ENCODE measurements around the gene TRIP12.
"Not testable (repeated sequence)": the region's sequence is repeated elsewhere in the genome, so short reads cannot be mapped to it uniquely, and the experiment has no call there.

TRIP12 gene

DNA sequence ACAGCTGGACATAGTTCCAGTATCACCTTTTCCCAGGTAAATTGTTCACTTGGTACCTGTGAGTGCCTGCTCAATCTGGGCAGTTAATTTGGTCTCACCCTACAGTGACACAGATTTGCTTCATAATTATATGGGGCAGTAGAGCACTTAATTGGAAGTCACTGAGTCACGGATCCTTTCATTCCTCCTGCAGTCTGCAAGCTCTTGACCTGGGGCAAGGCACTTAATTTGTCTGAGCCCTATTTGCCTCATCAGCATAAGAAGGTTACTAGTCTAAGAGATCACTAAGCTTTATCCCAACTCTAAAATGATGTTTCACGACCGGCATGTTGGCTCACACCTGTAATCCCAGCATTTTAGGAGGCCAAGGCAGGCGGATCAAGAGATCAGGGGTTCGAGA is 9.4 kb upstream of the TRIP12 start:
- H3K4me3 Mint-ChIP-seq: no peak overlapping the region
- no peaks in the 10 kb centered on the region for H3K9me3 Mint-ChIP-seq
- no peaks in the 10 kb centered on the region for H3K27me3 Mint-ChIP-seq (ENCODE audit: low read depth)
- H3K4me1 Mint-ChIP-seq (ENCODE audit: low read depth): peaks cover 2% of the 10 kb centered on the region
- H3K36me3 Mint-ChIP-seq (ENCODE audit: low read depth): peaks cover 2% of the 10 kb centered on the region
- DNase-seq (ENCODE audit: low spot score): no peak
- no peak overlapping the region for H3K27ac Mint-ChIP-seq

DNA sequence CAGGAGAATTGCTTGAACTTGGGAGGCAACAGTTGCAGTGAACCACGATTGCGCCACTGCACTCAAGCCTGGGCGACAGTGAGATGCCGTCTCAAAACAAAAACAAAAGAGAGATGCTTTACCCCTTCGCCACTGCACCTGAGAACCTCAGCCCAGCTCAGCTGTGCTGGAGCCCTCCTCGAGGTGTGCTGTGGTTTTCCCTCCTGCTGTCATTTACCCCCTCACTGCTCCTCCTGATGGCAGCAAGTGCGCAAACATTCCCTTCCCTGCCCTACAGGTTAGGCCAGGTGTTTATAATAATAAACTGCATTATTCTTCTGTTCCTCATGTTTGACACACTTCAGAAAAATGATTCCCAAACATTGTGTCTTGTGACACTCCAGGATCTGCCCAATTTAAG is 8.8 kb upstream of the TRIP12 start:
- Mint-ChIP-seq H3K9me3 (no peaks in the 10 kb centered on the region), H3K4me1 (ENCODE audit: low read depth) (peaks cover 2% of the 10 kb centered on the region), H3K27ac (no peak overlapping the region), H3K4me3 (no peak overlapping the region), H3K36me3 (ENCODE audit: low read depth) (peaks cover 2% of the 10 kb centered on the region), H3K27me3 (ENCODE audit: low read depth) (no peaks in the 10 kb centered on the region)
- no peak for DNase-seq (ENCODE audit: low spot score)

DNA sequence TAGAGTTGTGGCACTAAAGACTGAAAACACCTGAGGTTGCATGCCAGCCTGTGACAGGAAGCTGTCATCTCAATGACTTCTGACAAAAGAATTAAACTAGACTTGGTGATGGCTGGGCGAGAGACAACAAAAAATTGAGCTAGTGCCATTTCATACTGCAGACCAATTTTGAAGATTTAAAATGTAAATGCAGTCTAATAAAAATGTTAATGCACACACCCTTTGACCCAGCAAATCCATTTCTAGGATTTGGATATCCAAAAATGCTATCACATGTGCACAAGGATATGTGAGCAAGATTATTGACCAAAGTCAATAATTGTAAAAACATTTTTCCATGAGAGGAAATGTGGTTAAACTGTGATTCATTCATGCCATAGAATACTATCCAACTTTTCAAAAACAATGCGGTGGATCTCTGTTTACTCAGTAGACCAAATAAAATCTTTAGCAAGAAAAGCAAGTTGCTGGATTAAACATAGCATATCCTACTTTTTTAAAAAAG is 6.1 kb upstream of the TRIP12 start:
- no peak overlapping the region for H3K4me3 Mint-ChIP-seq
- H3K4me1 Mint-ChIP-seq (ENCODE audit: low read depth): peaks cover 17% of the 10 kb centered on the region
- H3K9me3 Mint-ChIP-seq: no peaks in the 10 kb centered on the region
- H3K27me3 Mint-ChIP-seq (ENCODE audit: low read depth): no peaks in the 10 kb centered on the region
- H3K27ac Mint-ChIP-seq: no peak overlapping the region
- DNase-seq (ENCODE audit: low spot score): no peak
- H3K36me3 Mint-ChIP-seq (ENCODE audit: low read depth): no peaks in the 10 kb centered on the region

DNA sequence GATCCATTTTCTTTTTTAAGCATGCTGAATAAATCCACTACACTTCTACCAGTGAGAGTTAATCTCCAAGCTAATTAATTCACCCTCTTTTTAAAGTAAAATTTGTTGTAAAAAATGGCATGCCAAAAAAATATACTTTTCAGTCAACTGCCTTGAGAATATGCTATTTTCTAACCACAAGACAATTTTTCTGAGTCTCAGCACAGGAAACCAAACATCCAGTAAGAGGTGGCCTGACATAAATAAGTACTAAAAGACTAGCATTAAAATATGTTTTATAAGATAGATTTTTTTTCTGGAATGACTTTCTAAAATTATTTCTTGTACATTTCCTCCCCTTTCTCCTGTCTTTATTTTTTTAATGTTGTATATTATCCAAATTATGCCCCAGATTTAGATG is 3.4 kb upstream of the TRIP12 start:
- Mint-ChIP-seq H3K4me3 (peak overlapping the region; percentile 4), H3K4me1 (ENCODE audit: low read depth) (peaks cover 23% of the 10 kb centered on the region), H3K9me3 (no peaks in the 10 kb centered on the region), H3K27ac (no peak overlapping the region), H3K36me3 (ENCODE audit: low read depth) (peaks cover 3% of the 10 kb centered on the region), H3K27me3 (ENCODE audit: low read depth) (no peaks in the 10 kb centered on the region)
- no peak for DNase-seq (ENCODE audit: low spot score)

DNA sequence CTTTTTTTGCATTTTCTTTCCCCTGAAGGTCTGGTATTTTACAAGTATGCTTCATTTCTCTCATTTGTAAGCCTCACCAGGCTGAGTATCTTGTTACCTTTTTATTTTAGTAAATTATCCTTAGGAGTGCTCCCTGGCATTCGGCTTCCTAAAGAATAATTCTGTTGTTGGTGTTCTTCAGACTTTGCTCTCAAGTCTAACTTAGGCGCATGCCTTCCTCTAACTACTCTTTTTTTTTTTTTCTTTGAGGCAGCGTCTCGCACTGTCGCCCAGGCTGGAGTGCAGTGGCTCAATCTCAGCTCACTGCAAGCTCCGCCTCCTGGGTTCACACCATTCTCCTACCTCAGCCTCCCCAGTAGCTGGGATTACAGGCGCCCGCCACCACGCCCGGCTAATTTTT is 2.7 kb upstream of the TRIP12 start:
- H3K4me3 Mint-ChIP-seq; H3K27me3 Mint-ChIP-seq (ENCODE audit: low read depth); DNase-seq (ENCODE audit: low spot score); H3K9me3 Mint-ChIP-seq; H3K27ac Mint-ChIP-seq; H3K36me3 Mint-ChIP-seq (ENCODE audit: low read depth): not testable (repeated sequence)
- peaks cover 29% of the 10 kb centered on the region for H3K4me1 Mint-ChIP-seq (ENCODE audit: low read depth)

DNA sequence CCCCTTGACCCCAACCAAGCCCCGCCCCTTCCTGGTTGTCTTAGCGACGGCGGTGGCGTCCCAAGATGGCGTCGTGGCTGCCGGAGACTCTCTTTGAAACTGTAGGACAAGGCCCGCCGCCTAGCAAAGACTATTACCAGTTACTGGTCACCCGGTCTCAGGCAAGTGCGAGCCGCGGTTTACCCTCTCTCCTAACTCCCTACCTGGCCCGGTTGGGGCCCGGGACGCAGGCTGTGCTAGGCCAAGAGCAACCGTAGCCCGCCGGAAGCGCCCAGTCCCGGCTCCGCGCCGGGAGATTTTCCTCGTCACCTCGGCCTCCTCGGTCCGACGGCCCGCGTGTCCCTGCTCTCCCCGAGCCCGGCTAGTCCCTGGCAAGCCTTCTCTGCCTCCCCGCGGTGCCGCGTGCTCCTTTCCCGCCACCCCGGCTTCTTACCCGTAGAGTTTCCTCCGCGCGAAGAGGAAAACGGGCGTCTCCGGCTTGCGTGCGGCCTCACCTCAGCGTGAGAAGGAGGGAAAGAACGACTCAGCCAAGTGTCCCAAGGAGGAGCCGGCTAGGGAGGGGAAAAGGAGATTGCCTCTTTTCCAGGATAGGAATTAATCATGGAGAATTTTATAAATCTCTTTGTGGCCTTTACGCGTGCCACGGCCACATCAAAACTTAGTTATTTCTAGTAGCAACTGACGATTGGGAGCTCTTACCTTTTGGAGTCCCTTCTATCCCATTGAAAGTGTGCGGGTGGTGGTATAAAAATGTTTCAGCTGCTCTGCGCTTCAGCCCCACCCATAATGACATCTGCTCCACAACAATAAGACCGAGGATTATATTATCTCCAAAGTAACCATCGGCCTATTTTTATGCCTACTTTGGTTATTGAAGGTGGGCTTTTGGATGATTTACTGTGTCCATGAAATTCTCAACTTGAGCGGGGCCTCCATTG is 909 bp upstream of the TRIP12 start, which contains the start of gene FBXO36:
FBXO36 (plus strand) TSS at position 55 of the 938 bp plus-strand sequence; CDS start at position 66, 11 bp downstream.
- Mint-ChIP-seq H3K4me1 (ENCODE audit: low read depth) (peaks cover 37% of the 10 kb centered on the region), H3K4me3 (peak within 1 kb of the TSS; percentile 99)
- DNase-seq (ENCODE audit: low spot score): peak; percentile 88

DNA sequence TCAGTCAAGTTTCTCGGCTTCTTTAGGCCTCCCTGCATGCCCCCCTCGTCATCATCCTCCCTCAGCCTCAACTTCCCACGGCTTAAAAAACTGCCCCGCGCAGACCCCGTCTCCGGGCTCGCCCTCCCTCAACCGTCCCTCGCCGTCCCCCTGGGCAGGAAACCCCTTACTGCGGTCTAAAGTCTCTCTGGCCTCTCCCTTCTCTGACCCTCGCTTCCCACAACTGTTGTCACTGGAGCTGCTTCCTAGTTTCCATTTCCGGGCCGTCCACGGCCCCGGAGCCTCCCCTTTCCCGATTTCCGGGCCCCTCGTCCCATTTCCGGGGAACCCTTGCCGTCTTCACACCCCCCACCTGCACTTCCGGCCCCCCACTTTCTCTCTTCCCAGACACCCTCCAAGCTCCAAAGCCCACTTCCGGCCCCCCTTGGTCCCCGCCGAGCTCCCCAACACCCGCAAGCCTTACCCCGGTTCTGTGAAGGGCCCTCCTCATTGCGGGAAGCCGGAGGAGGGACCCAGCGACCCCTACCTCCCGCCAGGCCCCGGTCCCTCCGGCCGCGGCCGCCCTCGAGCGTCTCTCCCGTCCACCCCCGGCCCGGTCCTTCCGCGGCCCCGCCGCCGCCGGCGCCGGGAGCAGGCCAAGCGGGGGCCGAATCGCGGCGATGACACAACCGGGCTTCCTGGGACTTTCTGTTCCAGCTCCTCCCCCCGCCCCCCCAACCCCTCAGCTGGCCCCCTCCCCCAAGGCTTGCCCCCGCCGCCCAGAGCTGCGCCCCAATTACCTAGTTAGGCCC is 513 bp downstream of the TRIP12 start:
- peak overlapping the region; percentile 99 for H3K4me3 Mint-ChIP-seq
- H3K36me3 Mint-ChIP-seq (ENCODE audit: low read depth): peaks cover 23% of the 10 kb centered on the region
- peak overlapping the region; percentile 97 for H3K27ac Mint-ChIP-seq
- DNase-seq (ENCODE audit: low spot score): peak; percentile 56
- H3K27me3 Mint-ChIP-seq (ENCODE audit: low read depth): no peaks in the 10 kb centered on the region
- H3K9me3 Mint-ChIP-seq: no peaks in the 10 kb centered on the region
- peaks cover 35% of the 10 kb centered on the region for H3K4me1 Mint-ChIP-seq (ENCODE audit: low read depth)

More for the DNA sequence above, 909 bp upstream of the TRIP12 start, which contains the start of gene FBXO36:
- Mint-ChIP-seq H3K9me3 (no peaks in the 10 kb centered on the region), H3K27me3 (ENCODE audit: low read depth) (no peaks in the 10 kb centered on the region), H3K36me3 (ENCODE audit: low read depth) (peaks cover 17% of the 10 kb centered on the region), H3K27ac (peak within 1 kb of the TSS; percentile 97)

DNA sequence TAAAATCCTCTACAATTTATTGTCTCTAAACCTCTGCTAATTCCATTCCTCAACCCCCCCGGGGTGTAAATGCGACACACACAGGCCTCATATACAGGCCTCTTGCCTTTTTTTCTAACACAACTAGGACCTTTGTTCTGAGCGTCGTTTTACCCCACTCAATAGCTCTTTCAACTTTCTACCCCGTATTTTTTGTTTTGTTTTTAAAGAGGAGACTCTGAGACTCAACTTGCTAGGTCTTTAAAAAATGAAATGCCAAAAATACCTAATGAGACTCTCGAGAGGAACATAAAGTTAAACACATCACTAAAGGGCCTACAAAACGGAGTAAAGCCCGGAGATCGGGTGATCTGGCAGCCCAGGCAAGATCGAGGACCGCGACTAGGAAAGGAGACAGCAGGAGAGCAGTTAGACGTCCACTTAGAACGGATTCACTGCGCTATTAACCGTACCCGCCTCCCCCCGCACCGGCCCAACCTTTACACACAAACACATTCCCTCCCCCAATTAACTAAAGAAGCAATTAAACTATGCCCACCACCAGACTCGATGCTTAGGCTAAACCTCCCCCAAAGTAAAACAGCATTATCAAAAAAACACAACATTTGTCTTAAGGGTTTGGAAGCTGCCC is 1.7 kb downstream of the TRIP12 start:
- H3K27ac Mint-ChIP-seq: peak overlapping the region; percentile 86
- H3K27me3 Mint-ChIP-seq (ENCODE audit: low read depth): no peaks in the 10 kb centered on the region
- H3K4me3 Mint-ChIP-seq: peak overlapping the region; percentile 98
- peaks cover 30% of the 10 kb centered on the region for H3K4me1 Mint-ChIP-seq (ENCODE audit: low read depth)
- no peaks in the 10 kb centered on the region for H3K9me3 Mint-ChIP-seq
- DNase-seq (ENCODE audit: low spot score): no peak
- peaks cover 23% of the 10 kb centered on the region for H3K36me3 Mint-ChIP-seq (ENCODE audit: low read depth)

DNA sequence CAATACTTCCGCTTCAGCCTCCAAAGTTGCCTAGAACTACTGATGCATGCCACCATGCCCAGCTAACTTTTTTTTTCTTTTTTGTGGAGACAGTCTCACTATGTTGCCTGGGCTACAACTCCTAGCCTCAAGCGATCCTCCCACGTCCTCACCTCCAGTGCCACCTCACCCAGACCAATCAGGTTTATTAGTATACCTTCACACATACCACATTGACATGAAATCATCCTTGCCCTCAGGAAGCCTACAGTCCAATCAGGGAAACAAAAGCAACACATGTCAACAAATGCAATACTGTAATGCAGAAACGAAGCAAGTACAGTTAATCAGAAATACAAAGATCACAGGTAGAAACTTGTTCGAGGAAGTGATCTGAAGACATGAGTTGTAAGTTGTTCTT is 4.0 kb downstream of the TRIP12 start:
- H3K4me1 Mint-ChIP-seq (ENCODE audit: low read depth): peaks cover 26% of the 10 kb centered on the region

DNA sequence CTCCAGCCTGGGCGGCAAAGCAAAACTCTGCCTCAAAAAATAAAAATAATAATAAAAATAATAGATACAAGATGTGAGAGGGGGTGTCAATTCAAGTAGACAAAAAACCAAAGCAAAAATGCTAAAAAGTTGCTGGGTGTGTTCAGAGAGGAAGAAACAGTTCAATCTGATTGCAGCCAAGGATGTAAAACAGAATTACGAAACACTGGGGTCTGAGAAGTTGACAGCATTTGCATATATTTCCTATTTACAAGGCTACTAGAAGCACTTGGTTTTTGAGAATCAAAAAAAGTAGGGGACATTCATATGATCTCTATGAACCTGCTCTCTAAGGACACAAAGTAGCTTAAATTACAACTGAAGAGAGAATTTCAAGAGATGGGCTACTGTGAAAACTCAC is 7.6 kb downstream of the TRIP12 start:
- peaks cover 20% of the 10 kb centered on the region for H3K36me3 Mint-ChIP-seq (ENCODE audit: low read depth)

More for the DNA sequence above, 4.0 kb downstream of the TRIP12 start:
- DNase-seq (ENCODE audit: low spot score): no peak
- Mint-ChIP-seq H3K36me3 (ENCODE audit: low read depth) (peaks cover 25% of the 10 kb centered on the region), H3K27me3 (ENCODE audit: low read depth) (no peaks in the 10 kb centered on the region), H3K9me3 (no peaks in the 10 kb centered on the region), H3K4me3 (no peak overlapping the region), H3K27ac (no peak overlapping the region)

DNA sequence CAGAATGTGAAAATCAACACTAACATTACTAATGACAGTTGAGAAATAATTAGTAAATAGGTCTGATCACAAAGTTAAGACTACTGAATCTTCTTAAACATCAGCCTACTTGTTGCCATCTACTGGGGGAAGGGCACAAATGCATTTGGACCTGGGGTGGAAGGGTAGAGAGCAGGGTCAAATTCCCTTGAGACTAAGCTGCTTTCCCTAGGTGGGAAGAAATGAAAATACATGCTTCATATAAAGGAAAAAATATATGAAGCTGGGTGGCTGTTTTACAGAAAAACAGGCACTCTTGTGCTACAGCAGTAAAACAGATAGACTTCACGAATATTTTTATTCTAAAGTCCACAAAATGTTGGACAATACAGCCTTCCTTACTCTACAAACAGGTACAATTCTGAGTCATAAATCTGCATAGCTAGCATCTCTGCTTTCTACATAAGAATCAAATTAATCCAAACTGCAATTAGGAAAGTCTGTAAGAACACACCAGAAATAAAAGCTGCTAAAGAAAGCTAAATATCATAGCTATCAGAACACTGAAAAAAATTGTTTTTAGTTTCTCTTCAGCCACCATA is 10.9 kb downstream of the TRIP12 start:
- Mint-ChIP-seq H3K36me3 (ENCODE audit: low read depth) (peaks cover 9% of the 10 kb centered on the region), H3K9me3 (no peaks in the 10 kb centered on the region), H3K27me3 (ENCODE audit: low read depth) (no peaks in the 10 kb centered on the region), H3K4me1 (ENCODE audit: low read depth) (peaks cover 31% of the 10 kb centered on the region), H3K4me3 (no peak overlapping the region), H3K27ac (peak overlapping the region; percentile 48)
- no peak for DNase-seq (ENCODE audit: low spot score)

More for the DNA sequence above, 7.6 kb downstream of the TRIP12 start:
- DNase-seq (ENCODE audit: low spot score): no peak
- no peaks in the 10 kb centered on the region for H3K9me3 Mint-ChIP-seq
- no peak overlapping the region for H3K27ac Mint-ChIP-seq
- peaks cover 35% of the 10 kb centered on the region for H3K4me1 Mint-ChIP-seq (ENCODE audit: low read depth)
- H3K27me3 Mint-ChIP-seq (ENCODE audit: low read depth): no peaks in the 10 kb centered on the region
- H3K4me3 Mint-ChIP-seq: no peak overlapping the region

DNA sequence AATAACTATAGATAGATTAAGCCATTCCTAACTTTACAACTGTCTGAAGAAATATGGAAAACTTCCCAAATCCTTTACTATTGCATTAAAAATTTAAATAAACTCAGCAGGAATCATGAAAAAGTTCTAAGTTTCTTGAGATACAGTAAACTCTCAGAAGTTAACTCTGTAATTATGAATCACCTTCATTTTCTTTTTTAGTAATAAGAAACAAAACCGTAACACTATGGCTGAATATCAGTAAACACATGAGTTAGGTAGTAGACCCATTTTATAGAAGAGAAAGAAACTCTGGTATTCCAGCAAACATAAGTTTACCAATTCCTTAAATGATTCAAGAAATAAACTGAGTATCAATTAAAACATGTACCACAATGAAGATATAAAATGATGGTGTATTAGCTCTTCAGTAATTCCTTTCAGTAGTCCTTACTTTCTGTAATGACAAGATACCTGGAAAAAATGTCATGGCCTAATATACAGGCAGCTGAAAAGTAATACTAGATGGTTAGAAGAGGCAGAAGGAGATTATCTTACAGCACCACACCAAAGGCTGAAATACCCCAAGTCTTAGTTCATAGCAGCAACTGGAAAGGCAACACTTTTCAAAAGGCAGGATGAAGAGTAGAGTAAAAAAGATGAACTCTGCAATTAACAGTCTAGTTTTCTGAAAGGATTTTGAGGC is 11.5 kb downstream of the TRIP12 start:
- Mint-ChIP-seq H3K4me3 (no peak overlapping the region), H3K27me3 (ENCODE audit: low read depth) (no peaks in the 10 kb centered on the region), H3K27ac (peak overlapping the region; percentile 42), H3K9me3 (no peaks in the 10 kb centered on the region), H3K4me1 (ENCODE audit: low read depth) (peaks cover 31% of the 10 kb centered on the region), H3K36me3 (ENCODE audit: low read depth) (peaks cover 10% of the 10 kb centered on the region)
- no peak for DNase-seq (ENCODE audit: low spot score)

DNA sequence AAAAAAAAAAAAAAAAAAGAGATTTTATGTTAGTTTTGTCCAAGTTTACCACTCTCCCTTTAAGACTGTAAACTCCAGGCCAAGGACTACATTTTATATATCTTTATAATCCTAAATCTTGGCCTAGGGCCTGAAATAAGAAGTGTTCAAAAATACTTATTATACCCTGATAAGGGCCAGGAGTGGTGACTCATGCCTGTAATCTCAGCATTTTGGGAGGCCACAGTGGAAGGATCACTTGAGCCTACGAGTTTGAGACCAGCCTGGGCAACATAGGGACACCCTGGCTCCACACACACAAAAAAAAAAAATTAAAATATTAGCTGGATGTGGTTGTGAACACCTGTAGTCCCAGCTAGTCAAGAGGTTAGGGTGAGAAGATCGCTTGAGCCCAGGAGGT is 12.7 kb downstream of the TRIP12 start:
- no peaks in the 10 kb centered on the region for H3K27me3 Mint-ChIP-seq (ENCODE audit: low read depth)
- H3K4me3 Mint-ChIP-seq: no peak overlapping the region
- no peak overlapping the region for H3K27ac Mint-ChIP-seq
- DNase-seq (ENCODE audit: low spot score): no peak
- H3K36me3 Mint-ChIP-seq (ENCODE audit: low read depth): peaks cover 11% of the 10 kb centered on the region
- H3K9me3 Mint-ChIP-seq: no peaks in the 10 kb centered on the region
- H3K4me1 Mint-ChIP-seq (ENCODE audit: low read depth): peaks cover 29% of the 10 kb centered on the region

Measured in T-helper 2 cell treated with Interferon-gamma antibody and Interleukin-4, amounts not matched to agents 5 μg/mL and 100 μg/mL, for 36 hours (primary cell).